Liver (tissue), 9 donors: ENCODE measurements around the gene NAT10. TPM values are rescaled to one million over a fixed set of nuclear protein-coding genes. Genes with fewer than 3 reads are reported as not detected.

Source experiments
- DNase-seq: peaks from one replicate; pipeline ENCODE4 v3.0.0-alpha.2; 2017; ENCODE audit warnings: low spot score
- H3K27ac ChIP-seq, 2 donors: one replicate each; pipeline ENCODE4 v1.7.0; 2013; ENCODE audit warnings: inconsistent platforms in 2 of 2, low read length in 2 of 2, control low read depth in 1 of 2, low read depth in 1 of 2, mild to moderate bottlenecking in 1 of 2
- H3K27me3 ChIP-seq, 4 donors: one replicate each; pipeline versions ENCODE4 v1.6.1 to v1.7.0; 2013; ENCODE audit warnings: low read length in 3 of 4, inconsistent platforms in 1 of 4, mild to moderate bottlenecking in 1 of 4, moderate library complexity in 1 of 4; ENCODE audit not compliant: control insufficient read depth in 4 of 4, insufficient read depth in 4 of 4
- H3K36me3 ChIP-seq, 4 donors: one replicate each; pipeline versions ENCODE4 v1.6.1 to v1.7.0; 2013; ENCODE audit warnings: low read length in 3 of 4, mild to moderate bottlenecking in 3 of 4, low read depth in 1 of 4, moderate library complexity in 1 of 4; ENCODE audit not compliant: control insufficient read depth in 4 of 4, insufficient read depth in 3 of 4
- H3K4me1 ChIP-seq, 4 donors: one replicate each; pipeline versions ENCODE4 v1.6.1 to v1.7.0; 2013; ENCODE audit warnings: low read length in 3 of 4, mild to moderate bottlenecking in 3 of 4, moderate library complexity in 1 of 4; ENCODE audit not compliant: control insufficient read depth in 4 of 4, insufficient read depth in 4 of 4
- H3K4me3 ChIP-seq, 3 donors: one replicate each; pipeline versions ENCODE4 v1.6.1 to v1.7.0; 2013; ENCODE audit warnings: low read length in 3 of 3, control low read depth in 1 of 3, low read depth in 1 of 3, mild to moderate bottlenecking in 1 of 3
- H3K9ac ChIP-seq, 2 donors: one replicate each; pipeline ENCODE4 v1.7.0; 2013; ENCODE audit warnings: low read length in 2 of 2, mild to moderate bottlenecking in 2 of 2, moderate library complexity in 2 of 2, control low read depth in 1 of 2, low read depth in 1 of 2
- H3K9me3 ChIP-seq, 4 donors: one replicate each; pipeline versions ENCODE4 v1.6.1 to v1.7.0; 2013; ENCODE audit warnings: low read length in 3 of 4; ENCODE audit not compliant: control insufficient read depth in 4 of 4
- CTCF ChIP-seq: fragments of 150-350 bp; IDR thresholded peaks from 2 replicates; pipeline ENCODE4 v1.5.1; 2017; ENCODE audit warnings: improper control_type of control experiment, low read depth, low read length; ENCODE audit not compliant: missing input control
- EGR1 ChIP-seq, 2 donors: IDR thresholded peaks; 2 replicates each; pipeline ENCODE4 v1.6.1; 2016 to 2018; ENCODE audit warnings: antibody characterized with exemption in 2 of 2, low read depth in 2 of 2
- FOXA1 ChIP-seq: IDR thresholded peaks from 2 replicates; pipeline ENCODE4 v1.6.1; 2016; ENCODE audit warnings: antibody characterized with exemption
- FOXA2 ChIP-seq: IDR thresholded peaks from 2 replicates; pipeline ENCODE4 v1.6.1; 2016; ENCODE audit warnings: antibody characterized with exemption
- GABPA ChIP-seq, 2 donors: IDR thresholded peaks in 1 of 2; conservative IDR thresholded peaks in 1 of 2; 2 replicates each; pipeline ENCODE4 v1.6.1; 2016; ENCODE audit warnings: antibody characterized with exemption in 2 of 2, mild to moderate bottlenecking in 1 of 2, moderate library complexity in 1 of 2
- HNF4A ChIP-seq, 2 donors: conservative IDR thresholded peaks; 2 replicates each; pipeline ENCODE4 v1.6.1; 2016; ENCODE audit warnings: antibody characterized with exemption in 2 of 2, mild to moderate bottlenecking in 2 of 2
- HNF4G ChIP-seq: IDR thresholded peaks from 2 replicates; pipeline ENCODE4 v1.6.1; 2016; ENCODE audit warnings: antibody characterized with exemption
- JUND ChIP-seq, 2 donors: IDR thresholded peaks; 2 replicates each; pipeline ENCODE4 v1.6.1; 2016; ENCODE audit warnings: antibody characterized with exemption in 2 of 2
- MAX ChIP-seq: IDR thresholded peaks from 2 replicates; pipeline ENCODE4 v1.6.1; 2016; ENCODE audit warnings: antibody characterized with exemption
- NR2F2 ChIP-seq: IDR thresholded peaks from 2 replicates; pipeline ENCODE4 v1.6.1; 2016; ENCODE audit warnings: antibody characterized with exemption
- RAD21 ChIP-seq, 2 donors: IDR thresholded peaks; 2 replicates each; pipeline ENCODE4 v1.6.1; 2016; ENCODE audit warnings: antibody characterized with exemption in 2 of 2, mild to moderate bottlenecking in 2 of 2
- REST ChIP-seq: IDR thresholded peaks from 2 replicates; pipeline ENCODE4 v1.6.1; 2016; ENCODE audit warnings: antibody characterized with exemption, mild to moderate bottlenecking
- RXRA ChIP-seq, 2 donors: IDR thresholded peaks; 2 replicates each; pipeline ENCODE4 v1.6.1; 2017 to 2018; ENCODE audit warnings: antibody characterized with exemption in 2 of 2, mild to moderate bottlenecking in 1 of 2
- SP1 ChIP-seq: IDR thresholded peaks from 2 replicates; pipeline ENCODE4 v1.6.1; 2018; ENCODE audit warnings: antibody characterized with exemption, mild to moderate bottlenecking
- TAF1 ChIP-seq: conservative IDR thresholded peaks from 2 replicates; pipeline ENCODE4 v1.6.1; 2016; ENCODE audit warnings: antibody characterized with exemption, mild to moderate bottlenecking
- YY1 ChIP-seq: IDR thresholded peaks from 2 replicates; pipeline ENCODE4 v1.6.1; 2016; ENCODE audit warnings: antibody characterized with exemption, mild to moderate bottlenecking
- WGBS: extraction: QIAGEN DNeasy Blood & Tissue Kit; methylation state at CpG from one replicate; pipeline ENCODE4 v1.1.7; 2013; 5-methylcytosine and 5-hydroxymethylcytosine counted together
- polyA plus RNA-seq, 2 donors: library from polyadenylated mRNA; stranded (reverse) in 1 of 2; unstranded in 1 of 2; fragments of 200-250 nt in 1 of 2; fragments of >200 nt in 1 of 2; fragmentation: Nextera tagmentation in 1 of 2; extraction: Ambion mirVana in 1 of 2; gene quantifications; one replicate each; pipeline versions ENCODE4 v1.2.1 to v1.2.3, GENCODE V29; 2013 to 2015
- total RNA-seq, 2 donors: library from RNA; depleted of rRNA; stranded (reverse); fragments of >200 nt; gene quantifications; one replicate each; pipeline ENCODE4 v1.2.3, GENCODE V29; 2014
- TF ChIP-seq, protein P1 (sequence below): IDR thresholded peaks from 2 replicates; pipeline ENCODE4 v1.6.1; 2016; ENCODE audit warnings: antibody characterized with exemption
- TF ChIP-seq, protein P2 (sequence below): IDR thresholded peaks from 2 replicates; pipeline ENCODE4 v1.6.1; 2016; ENCODE audit warnings: antibody characterized with exemption
- donor health status: healthy.
- donor health status: healthy.
- donor health status: healthy.
- donor health status: healthy.
- donor health status: healthy.

NAT10 gene
- total and polyA plus RNA-seq, 4 donors, result 9.1 to 14.0 (median 13.5) TPM

DNA sequence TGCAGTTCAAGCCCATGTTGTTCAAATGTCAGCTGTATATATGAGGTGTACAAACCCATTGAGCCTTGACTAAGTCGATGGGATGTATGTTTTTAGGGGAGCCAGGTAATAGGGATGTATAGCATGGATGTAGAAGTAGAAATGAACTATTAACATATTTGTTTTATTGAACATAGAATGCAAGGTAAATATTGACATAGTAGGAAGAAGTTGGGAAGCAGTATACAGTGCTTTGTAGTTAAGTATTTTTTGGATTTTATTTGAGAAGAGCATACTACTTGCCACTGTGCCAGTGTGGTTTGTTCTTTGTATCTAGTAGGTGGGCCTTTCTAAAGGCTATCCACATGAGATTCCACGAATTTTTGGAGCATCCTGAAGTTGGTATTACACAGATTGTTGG lies 20.8 kb upstream of the NAT10 start:
- Histone ChIP-seq H3K27ac (no peak overlapping the region), H3K36me3 (peaks cover 17 to 82% (median 71%) of the 10 kb centered on the region in 4 donors), H3K27me3 (no peaks in the 10 kb centered on the region), H3K4me1 (no peaks in the 10 kb centered on the region), H3K9ac (no peak overlapping the region), H3K4me3 (no peak overlapping the region), H3K9me3 (no peaks in the 10 kb centered on the region)
- no peak for DNase-seq
- TF ChIP-seq JUND (IDR thresholded peaks at IDR 0.05) (no peak), EGR1 (IDR thresholded peaks at IDR 0.05; ENCODE audit: low read depth in 2 of 2) (no peak), NR2F2 (no peak), REST (no peak), FOXA1 (no peak), TAF1 (no peak), GABPA (IDR thresholded peaks at IDR 0.05 in 1 of 2, conservative IDR thresholded peaks at IDR 0.05 in 1 of 2) (no peak), SP1 (no peak), HNF4G (no peak), HNF4A (conservative IDR thresholded peaks at IDR 0.05) (no peak), CTCF (no peak), MAX (no peak), YY1 (no peak), RAD21 (IDR thresholded peaks at IDR 0.05) (no peak), RXRA (IDR thresholded peaks at IDR 0.05) (no peak), FOXA2 (no peak)
- TF ChIP-seq, protein P1, sequence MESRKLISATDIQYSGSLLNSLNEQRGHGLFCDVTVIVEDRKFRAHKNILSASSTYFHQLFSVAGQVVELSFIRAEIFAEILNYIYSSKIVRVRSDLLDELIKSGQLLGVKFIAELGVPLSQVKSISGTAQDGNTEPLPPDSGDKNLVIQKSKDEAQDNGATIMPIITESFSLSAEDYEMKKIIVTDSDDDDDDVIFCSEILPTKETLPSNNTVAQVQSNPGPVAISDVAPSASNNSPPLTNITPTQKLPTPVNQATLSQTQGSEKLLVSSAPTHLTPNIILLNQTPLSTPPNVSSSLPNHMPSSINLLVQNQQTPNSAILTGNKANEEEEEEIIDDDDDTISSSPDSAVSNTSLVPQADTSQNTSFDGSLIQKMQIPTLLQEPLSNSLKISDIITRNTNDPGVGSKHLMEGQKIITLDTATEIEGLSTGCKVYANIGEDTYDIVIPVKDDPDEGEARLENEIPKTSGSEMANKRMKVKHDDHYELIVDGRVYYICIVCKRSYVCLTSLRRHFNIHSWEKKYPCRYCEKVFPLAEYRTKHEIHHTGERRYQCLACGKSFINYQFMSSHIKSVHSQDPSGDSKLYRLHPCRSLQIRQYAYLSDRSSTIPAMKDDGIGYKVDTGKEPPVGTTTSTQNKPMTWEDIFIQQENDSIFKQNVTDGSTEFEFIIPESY, result no peak
- TF ChIP-seq, protein P2, sequence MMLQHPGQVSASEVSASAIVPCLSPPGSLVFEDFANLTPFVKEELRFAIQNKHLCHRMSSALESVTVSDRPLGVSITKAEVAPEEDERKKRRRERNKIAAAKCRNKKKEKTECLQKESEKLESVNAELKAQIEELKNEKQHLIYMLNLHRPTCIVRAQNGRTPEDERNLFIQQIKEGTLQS, result no peak
- 85% methylated on average over 2 of the region's 2 CpGs for WGBS
